Cardiac fibroblast (primary cell): Measurements from ENCODE around the gene ERGIC1.
"Not testable (repeated sequence)": the region's sequence is repeated elsewhere in the genome, so short reads cannot be mapped to it uniquely, and the experiment has no call there.

Experiments used
- DNase-seq, 2 donors: peaks; one replicate each; pipeline versions ENCODE4 v3.0.0 to v3.0.0-alpha.2; 2010; ENCODE audit warnings: low read depth in 2 of 2
- H3K4me3 ChIP-seq, 2 donors: replicated peaks in 1 of 2; 1 replicate in 1 of 2; 2 replicates in 1 of 2; pipeline ENCODE4 v1.5.1; 2011; ENCODE audit warnings: low read depth in 2 of 2, low read length in 2 of 2, mild to moderate bottlenecking in 2 of 2, moderate library complexity in 1 of 2
- CTCF ChIP-seq: IDR thresholded peaks from one replicate; pipeline ENCODE4 v1.5.1; 2011; ENCODE audit warnings: low read depth, mild to moderate bottlenecking, low read length, inconsistent platforms

ERGIC1 gene

GRCh38 chr5:172844577-172844838 is 10.5 kb downstream of the ERGIC1 start:
- no peak for DNase-seq
- H3K4me3 ChIP-seq = no peak overlapping the region
- no peak for TF ChIP-seq CTCF

GRCh38 chr5:172845154-172845553 is 11.1 kb downstream of the ERGIC1 start:
- H3K4me3 ChIP-seq = no peak overlapping the region
- no peak for TF ChIP-seq CTCF
- DNase-seq = no peak

GRCh38 chr5:172845576-172845975 is 11.5 kb downstream of the ERGIC1 start:
- peak; percentile 24 for TF ChIP-seq CTCF
- no peak for DNase-seq

GRCh38 chr5:172846249-172846648 is 12.2 kb downstream of the ERGIC1 start:
- no peak for TF ChIP-seq CTCF
- DNase-seq = no peak
- no peak overlapping the region for H3K4me3 ChIP-seq

More at GRCh38 chr5:172845576-172845975, 11.5 kb downstream of the ERGIC1 start:
- H3K4me3 ChIP-seq = no peak overlapping the region

GRCh38 chr5:172846677-172847076 is 12.6 kb downstream of the ERGIC1 start:
- H3K4me3 ChIP-seq = no peak overlapping the region
- no peak for DNase-seq
- no peak for TF ChIP-seq CTCF

- H3K4me3 ChIP-seq, DNase-seq: not testable (repeated sequence)
These were observed 13.5 kb downstream of the ERGIC1 start for GRCh38 chr5:172847584-172847983.

- TF ChIP-seq CTCF = no peak
- no peak for DNase-seq
These were observed 14.4 kb downstream of the ERGIC1 start for GRCh38 chr5:172848419-172848818.

More at GRCh38 chr5:172848419-172848818, 14.4 kb downstream of the ERGIC1 start:
- no peak overlapping the region for H3K4me3 ChIP-seq
